ENCODE measurements around the gene SCUBE1. TPM values are rescaled to one million over a fixed set of nuclear protein-coding genes. Genes with fewer than 3 reads are reported as not detected.

SCUBE1 gene
- polyA plus RNA-seq, 1 of the 3 experiments (the other 2 are of a cell fraction), result 0.56 TPM

DNA sequence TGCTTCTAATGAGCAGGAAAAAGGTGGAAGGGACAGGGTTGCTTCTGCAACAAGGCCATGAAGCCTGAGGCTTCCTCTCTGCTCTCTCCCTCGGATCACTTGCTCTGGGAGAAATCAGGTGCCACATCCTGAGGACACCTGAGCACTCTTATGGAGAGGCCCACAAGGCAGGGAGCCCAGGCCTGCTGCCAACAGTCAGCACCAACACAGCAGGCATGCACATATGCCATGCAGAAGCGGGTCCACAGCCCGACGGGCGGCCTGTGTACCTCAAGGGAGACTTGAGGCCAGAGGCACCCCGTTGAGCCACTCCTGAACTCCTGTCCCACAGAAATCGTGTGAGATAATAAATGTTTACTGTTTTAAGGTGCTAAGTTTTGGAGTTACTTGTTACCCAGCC, 165.7 kb downstream of the SCUBE1 start:
- H3K36me3 ChIP-seq (replicated peaks in 1 of 2; ENCODE audit: control insufficient read depth in 1 of 2, insufficient read depth in 2 of 2, low read length in 1 of 2), result peaks cover 0 to 13% of the 10 kb centered on the region in 2 experiments
- POLR2A ChIA-PET, result no interaction called here
- H3K9me2 ChIP-seq, result no peaks in the 10 kb centered on the region
- DNase-seq, result no peak
- CTCF ChIA-PET, result interaction anchor here (1.0 kb wide), 1 partner anchor 41 kb away, joined by 4 read pairs; no protein-coding TSS in a partner anchor
- no peak overlapping the region for H3K9ac ChIP-seq
- no peaks in the 10 kb centered on the region for H3K27me3 ChIP-seq (ENCODE audit: insufficient read depth)
- H3K79me2 ChIP-seq (ENCODE audit: insufficient read depth), result no peaks in the 10 kb centered on the region
- H3K9me3 ChIP-seq, result no peaks in the 10 kb centered on the region
- H4K20me1 ChIP-seq (ENCODE audit: insufficient read depth), result no peaks in the 10 kb centered on the region
- no peak for TF ChIP-seq RCOR1 (IDR thresholded peaks at IDR 0.05; ENCODE audit: low read length)
- H3K4me1 ChIP-seq (ENCODE audit: control insufficient read depth in 1 of 2, insufficient read depth in 2 of 2, low read depth in 1 of 2, low read length in 1 of 2), result no peaks in the 10 kb centered on the region
- no peak overlapping the region for H3K27ac ChIP-seq (ENCODE audit: low read depth in 2 of 2, low read length in 1 of 2)
- H2AFZ ChIP-seq (ENCODE audit: low read depth), result no peak overlapping the region
- WGBS (ENCODE audit: low lambda C conversion rate), result 56% methylated on average over 1 of the region's 7 CpGs
- no peak overlapping the region for H3K4me2 ChIP-seq
- no peaks in the 10 kb centered on the region for H3F3A ChIP-seq (replicated peaks; ENCODE audit: insufficient read depth)
- H3K4me3 ChIP-seq (ENCODE audit: low read depth in 2 of 2, low read length in 1 of 2), result no peak overlapping the region

DNA sequence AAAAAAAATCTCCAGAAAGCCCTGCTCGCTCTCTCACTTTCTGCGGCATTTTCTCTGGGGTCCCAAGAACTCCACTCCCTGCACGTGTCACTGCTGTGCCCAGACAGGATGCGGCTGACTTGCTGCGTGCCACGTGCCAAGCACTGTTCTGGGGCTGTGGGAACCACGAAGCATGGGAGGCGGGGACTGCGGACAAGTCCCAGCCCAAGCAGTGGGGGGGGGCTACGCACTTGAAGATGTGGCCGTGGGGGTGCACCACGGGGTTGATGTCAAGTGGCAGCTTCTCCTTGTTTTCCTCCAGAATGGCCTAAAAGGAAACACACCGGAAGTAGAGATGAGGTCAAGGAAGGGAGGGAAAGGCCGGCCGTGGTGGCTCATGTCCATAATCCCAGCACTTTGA, 167.1 kb downstream of the SCUBE1 start:
- no peaks in the 10 kb centered on the region for H4K20me1 ChIP-seq (ENCODE audit: insufficient read depth)
- no peak for TF ChIP-seq ELF1 (IDR thresholded peaks at IDR 0.05)
- TF ChIP-seq SIN3A (IDR thresholded peaks at IDR 0.05; ENCODE audit: borderline replicate concordance, low read depth, low read length), result no peak
- no peak for TF ChIP-seq GABPA (IDR thresholded peaks at IDR 0.05; ENCODE audit: low read depth)
- no peak for TF ChIP-seq MXI1 (IDR thresholded peaks at IDR 0.05; ENCODE audit: low read depth, low read length)
- no peaks in the 10 kb centered on the region for H3K9me2 ChIP-seq
- peaks cover 0 to 10% of the 10 kb centered on the region in 2 experiments for H3K36me3 ChIP-seq (replicated peaks in 1 of 2; ENCODE audit: control insufficient read depth in 1 of 2, insufficient read depth in 2 of 2, low read length in 1 of 2)
- H3F3A ChIP-seq (replicated peaks; ENCODE audit: insufficient read depth), result no peaks in the 10 kb centered on the region
- 91% methylated on average over 7 of the region's 15 CpGs for WGBS (ENCODE audit: low lambda C conversion rate)
- no peak overlapping the region for H2AFZ ChIP-seq (ENCODE audit: low read depth)
- H3K4me1 ChIP-seq (ENCODE audit: control insufficient read depth in 1 of 2, insufficient read depth in 2 of 2, low read depth in 1 of 2, low read length in 1 of 2), result no peaks in the 10 kb centered on the region
- ChIA-PET CTCF (no interaction called here), POLR2A (no interaction called here)
- no peaks in the 10 kb centered on the region for H3K79me2 ChIP-seq (ENCODE audit: insufficient read depth)
- H3K4me3 ChIP-seq (ENCODE audit: low read depth in 2 of 2, low read length in 1 of 2), result no peak overlapping the region
- H3K9ac ChIP-seq, result no peak overlapping the region
- H3K4me2 ChIP-seq, result no peak overlapping the region
- no peaks in the 10 kb centered on the region for H3K27me3 ChIP-seq (ENCODE audit: insufficient read depth)
- no peak for DNase-seq
- no peaks in the 10 kb centered on the region for H3K9me3 ChIP-seq
- no peak overlapping the region for H3K27ac ChIP-seq (ENCODE audit: low read depth in 2 of 2, low read length in 1 of 2)

DNA sequence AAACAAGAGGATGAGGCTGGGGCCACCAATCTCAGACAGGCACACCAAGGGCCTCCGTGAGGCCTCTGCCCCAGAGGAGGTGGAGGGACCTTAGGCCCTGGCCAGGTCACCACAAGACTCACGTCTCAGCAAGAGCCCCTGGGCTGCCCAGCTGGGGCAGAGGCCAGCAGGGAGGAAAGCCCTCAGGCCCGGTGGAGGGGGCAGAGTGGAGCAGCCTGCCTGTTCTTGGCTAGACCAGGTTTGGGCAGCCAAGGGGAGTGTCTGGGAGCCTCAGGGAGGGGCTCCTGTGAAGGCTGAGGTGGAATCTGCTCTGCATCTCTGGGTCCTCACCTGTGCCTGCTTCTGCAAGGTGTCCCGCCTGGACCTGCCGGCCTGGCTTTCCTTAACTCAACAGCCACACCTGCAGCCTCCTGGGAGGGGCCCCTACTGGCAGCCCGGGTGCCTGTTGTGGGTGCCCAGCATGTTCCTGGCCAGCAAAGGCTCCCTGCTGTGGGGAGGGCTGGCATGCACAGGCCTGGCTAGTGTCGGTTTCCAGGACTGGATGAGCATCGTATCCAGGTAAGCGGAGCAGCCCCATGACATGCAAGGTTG, 168.1 kb downstream of the SCUBE1 start:
- ChIA-PET POLR2A (no interaction called here), CTCF (no interaction called here)
- H3K4me2 ChIP-seq, result no peak overlapping the region
- H3K9ac ChIP-seq, result no peak overlapping the region
- H3K27ac ChIP-seq (ENCODE audit: low read depth in 2 of 2, low read length in 1 of 2), result no peak overlapping the region
- peaks cover 0 to 7% of the 10 kb centered on the region in 2 experiments for H3K36me3 ChIP-seq (replicated peaks in 1 of 2; ENCODE audit: control insufficient read depth in 1 of 2, insufficient read depth in 2 of 2, low read length in 1 of 2)
- H2AFZ ChIP-seq (ENCODE audit: low read depth), result no peak overlapping the region
- no peaks in the 10 kb centered on the region for H3K79me2 ChIP-seq (ENCODE audit: insufficient read depth)
- H4K20me1 ChIP-seq (ENCODE audit: insufficient read depth), result no peaks in the 10 kb centered on the region
- H3K4me1 ChIP-seq (ENCODE audit: control insufficient read depth in 1 of 2, insufficient read depth in 2 of 2, low read depth in 1 of 2, low read length in 1 of 2), result no peaks in the 10 kb centered on the region
- no CpG with 5 or more reads among the region's 9 CpGs for WGBS (ENCODE audit: low lambda C conversion rate)
- no peak overlapping the region for H3K4me3 ChIP-seq (ENCODE audit: low read depth in 2 of 2, low read length in 1 of 2)
- no peaks in the 10 kb centered on the region for H3K27me3 ChIP-seq (ENCODE audit: insufficient read depth)
- no peaks in the 10 kb centered on the region for H3K9me3 ChIP-seq
- H3K9me2 ChIP-seq, result no peaks in the 10 kb centered on the region
- TF ChIP-seq RXRA (IDR thresholded peaks at IDR 0.05; ENCODE audit: borderline replicate concordance, low read depth), result no peak
- no peaks in the 10 kb centered on the region for H3F3A ChIP-seq (replicated peaks; ENCODE audit: insufficient read depth)
- no peak for DNase-seq

All from SK-N-SH (cell line).